H1 (cell line): ENCODE measurements around the gene KRT84. TPM values are rescaled to one million over a fixed set of nuclear protein-coding genes. Genes with fewer than 3 reads are reported as not detected.

Experiments used
- BACH1 ChIP-seq: IDR thresholded peaks from 2 replicates; pipeline ENCODE4 v1.6.1; 2012; ENCODE audit warnings: low read length, improper control_type of control experiment
- BRCA1 ChIP-seq: IDR thresholded peaks from 2 replicates; pipeline ENCODE4 v1.6.1; 2012; ENCODE audit warnings: low read depth, low read length, improper control_type of control experiment
- CEBPB ChIP-seq: IDR thresholded peaks from 2 replicates; pipeline ENCODE4 v1.6.1; 2012; ENCODE audit warnings: low read depth, low read length
- CHD1 ChIP-seq: IDR thresholded peaks from 2 replicates; pipeline ENCODE4 v1.6.1; 2012; ENCODE audit warnings: low read depth, low read length, improper control_type of control experiment
- CREB1 ChIP-seq: IDR thresholded peaks from 2 replicates; pipeline ENCODE4 v1.6.1; 2012; ENCODE audit warnings: inconsistent platforms
- EGR1 ChIP-seq: IDR thresholded peaks from 2 replicates; pipeline ENCODE4 v1.6.1; 2011; ENCODE audit warnings: low read depth, low read length, borderline replicate concordance
- SP2 ChIP-seq: IDR thresholded peaks from 2 replicates; pipeline ENCODE4 v1.6.1; 2012; ENCODE audit warnings: mild to moderate bottlenecking, low read length, inconsistent platforms
- ZNF274 ChIP-seq: IDR thresholded peaks from 2 replicates; pipeline ENCODE4 v1.7.0; 2012; ENCODE audit warnings: low read length, borderline replicate concordance; ENCODE audit errors: extremely low read depth
- polyA plus RNA-seq, 7 experiments: library from polyadenylated mRNA; depleted of rRNA in 3 of 7; stranded (reverse) in 5 of 7; unstranded in 2 of 7; fragments of >200 nt in 5 of 7; fragments of 200-250 nt in 2 of 7; gene quantifications; 1 replicate in 5 of 7; 2 replicates in 1 of 7; 4 replicates in 1 of 7; pipeline versions ENCODE4 v1.2.1 to v1.2.3, GENCODE V29; 2011 to 2013; ENCODE audit warnings: missing spikeins in 2 of 7, mixed read lengths in 2 of 7
- total RNA-seq: library from RNA; stranded (reverse); fragmentation: NEBNext Ultra II Directional; extraction: Animal tissue kit (Norgen Biotek cat#: 25700); gene quantifications from 2 replicates; pipeline ENCODE4 v1.2.1, GENCODE V29; 2021

Gene KRT84
- total and polyA plus RNA-seq, 2 of the 8 experiments (the other 6 are each of a cell fraction or from before 2014, with no cell fraction given), result not detected

- TF ChIP-seq ZNF274 (no peak), SP2 (no peak), BACH1 (no peak), BRCA1 (no peak), EGR1 (no peak), CEBPB (peak; percentile 75), CREB1 (0 out of 2 replicates have a peak, but pooled peaks have one; percentile 21), CHD1 (no peak)
These were observed 13.0 kb downstream of the KRT84 start (continued) for GRCh38 chr12:52372216-52373154.
